ENCODE results near the gene SYNGR3.
"Not testable (repeated sequence)": the region's sequence is repeated elsewhere in the genome, so short reads cannot be mapped to it uniquely, and the experiment has no call there.

SYNGR3 gene

DNA sequence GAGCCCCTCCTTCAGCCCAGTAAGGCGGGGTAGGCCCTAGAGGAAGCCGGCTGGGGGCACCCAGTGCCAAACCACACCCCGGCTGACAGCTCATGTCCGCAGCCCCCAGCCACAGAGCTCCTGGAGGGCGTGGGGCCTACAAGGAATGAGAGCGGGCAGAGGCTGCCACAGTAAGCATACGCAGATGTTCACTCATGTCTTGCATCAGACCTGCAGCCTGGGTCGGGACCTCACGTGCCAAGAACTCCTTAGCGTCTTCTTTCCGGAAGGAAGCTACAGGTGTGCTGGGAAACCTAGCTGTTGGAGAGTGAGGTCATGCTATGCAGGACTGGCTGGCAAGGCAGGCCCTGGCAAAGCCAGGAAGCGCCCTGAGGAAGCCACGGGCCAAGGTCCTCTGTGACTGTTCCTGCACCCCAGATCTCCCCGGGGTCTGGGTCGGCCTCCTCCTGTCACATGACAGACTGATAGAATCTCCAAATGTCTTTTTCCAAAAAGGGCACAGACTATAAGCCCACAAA, 18.3 kb downstream of the SYNGR3 start:
- DNase-seq (ENCODE audit: low spot score), result peak; percentile 12

DNA sequence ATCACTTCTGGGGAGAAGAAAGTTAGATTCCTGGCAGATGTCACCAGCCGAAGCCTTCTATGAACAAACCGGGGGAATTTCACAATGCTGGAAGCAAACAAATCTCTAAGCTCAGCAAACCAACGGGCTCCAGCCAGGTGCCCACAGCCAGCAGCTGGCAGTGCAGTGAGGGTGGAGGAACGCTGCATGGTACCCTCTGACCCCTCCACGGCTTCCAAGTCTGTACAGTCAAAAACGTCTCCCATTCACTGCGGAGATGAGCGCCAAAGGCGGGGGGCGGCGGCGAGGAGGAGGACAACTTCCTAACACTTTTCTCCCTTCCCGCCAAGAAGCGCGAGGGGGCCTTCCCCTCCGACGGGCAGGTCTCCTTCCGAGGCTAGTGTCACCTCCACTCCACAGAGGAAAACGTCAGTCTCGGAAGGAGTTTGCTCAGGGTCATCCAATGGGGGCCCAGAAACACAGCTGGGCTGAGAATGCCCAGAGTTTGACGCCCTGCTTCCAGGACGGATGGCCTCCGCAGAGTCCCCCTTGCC, 18.9 kb downstream of the SYNGR3 start:
- FAIRE-seq, result no peak
- no peak for DNase-seq (ENCODE audit: low spot score)

More for the DNA sequence above, 18.3 kb downstream of the SYNGR3 start:
- FAIRE-seq, result no peak

DNA sequence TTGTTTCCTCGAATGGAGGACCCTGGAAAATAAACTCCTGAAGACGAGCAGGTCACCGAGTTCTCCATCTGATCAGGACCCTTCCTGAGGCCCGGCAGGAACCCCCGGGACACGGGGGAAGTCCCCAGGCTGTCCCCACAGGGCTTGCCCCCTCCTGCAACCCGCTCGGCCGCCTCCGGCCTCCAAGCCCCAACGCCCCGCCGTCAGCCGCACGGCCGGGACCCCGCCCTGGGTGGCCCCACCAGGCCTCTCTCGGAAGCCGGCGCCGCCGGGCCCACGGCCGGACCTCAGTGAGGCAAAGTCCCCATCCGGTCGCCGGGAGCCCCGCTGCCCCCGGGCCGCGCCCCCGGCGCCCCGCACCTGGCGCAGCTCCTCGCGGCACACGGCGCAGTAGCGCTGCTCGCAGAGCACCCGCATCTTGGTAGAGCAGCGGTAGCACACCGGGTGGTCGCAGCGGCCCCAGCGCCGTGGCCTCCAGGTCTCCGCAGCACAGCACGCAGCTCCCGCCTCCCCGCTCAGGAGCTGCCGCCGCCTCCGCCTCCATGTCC, 19.5 kb downstream of the SYNGR3 start:
- DNase-seq (ENCODE audit: low spot score), result no peak
- no peak for FAIRE-seq

DNA sequence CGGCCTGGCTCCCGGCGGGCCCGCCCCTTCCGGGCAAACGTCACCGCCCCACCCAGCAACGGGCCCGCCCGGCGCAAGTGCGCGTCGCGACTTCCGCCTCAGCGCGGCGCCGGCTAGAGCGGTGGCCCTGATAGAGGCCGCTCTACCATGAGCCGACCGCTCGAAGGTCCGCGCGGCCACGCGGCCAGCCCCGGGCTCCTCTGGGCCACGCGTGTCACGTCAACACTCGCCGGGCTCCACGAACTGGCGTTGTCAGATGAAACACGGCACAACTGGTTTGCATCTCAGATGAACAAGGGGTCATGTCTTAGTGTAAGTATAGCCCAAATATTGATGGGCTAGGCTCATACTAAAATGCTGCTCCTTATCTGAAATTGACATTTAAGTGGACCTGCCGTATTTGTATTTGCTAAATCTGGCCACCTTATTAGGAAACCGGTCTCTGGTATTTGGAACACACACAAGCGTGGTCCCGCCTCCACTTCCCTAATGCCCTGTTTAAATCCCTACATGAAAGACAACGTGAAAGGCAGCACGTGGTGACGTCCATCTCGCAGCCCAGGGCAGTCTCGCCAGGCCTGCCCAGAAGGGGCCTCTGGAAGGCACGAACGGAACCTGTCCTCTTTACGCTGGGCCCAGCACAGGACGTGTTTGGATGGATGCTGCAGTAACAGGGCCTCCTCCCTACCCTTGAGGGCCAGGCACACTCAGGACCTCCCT, 20.2 kb downstream of the SYNGR3 start, which contains the start of gene ZNF598:
Gene ZNF598 (minus strand): TSS at position 31 of the 720 bp plus-strand sequence.
- DNase-seq (ENCODE audit: low spot score), result peak; percentile 65
- no peak for FAIRE-seq

DNA sequence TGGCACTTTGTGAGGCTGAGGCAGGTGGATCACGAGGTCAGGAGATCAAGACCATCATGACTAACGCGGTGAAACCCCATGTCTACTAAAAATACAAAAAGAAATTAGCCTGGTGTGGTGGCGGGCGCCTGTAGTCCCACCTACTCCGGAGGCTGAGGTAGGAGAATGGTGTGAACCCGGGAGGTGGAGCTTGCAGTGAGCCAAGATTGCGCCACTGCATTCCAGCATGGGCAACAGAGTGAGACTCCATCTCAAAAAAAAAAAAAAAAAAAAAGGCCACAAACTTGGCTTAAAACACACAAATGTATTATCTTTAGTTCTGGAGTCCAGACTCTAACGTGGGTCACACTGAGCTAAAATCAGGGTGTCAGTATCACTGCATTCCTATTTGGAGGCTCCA, 22.0 kb downstream of the SYNGR3 start:
- FAIRE-seq, result not testable (repeated sequence)

DNA sequence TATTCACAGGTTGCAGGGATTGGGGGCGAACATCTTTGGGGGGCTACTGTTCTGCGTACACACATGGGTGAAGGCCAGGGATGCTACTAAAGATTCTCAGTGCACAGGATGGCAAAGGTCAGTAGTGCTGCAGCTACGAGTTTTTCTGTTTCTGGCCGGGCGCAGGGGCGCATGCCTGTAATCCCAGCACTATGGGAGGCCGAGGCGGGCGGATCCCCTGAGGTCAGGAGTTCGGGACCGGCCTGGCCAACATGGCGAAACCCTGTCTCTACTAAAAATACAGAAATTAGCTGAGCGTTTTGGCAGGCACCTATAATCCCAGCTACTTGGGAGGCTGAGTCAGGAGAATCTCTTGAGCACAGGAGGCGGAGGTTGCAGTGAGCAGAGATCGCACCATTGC, 23.8 kb downstream of the SYNGR3 start:
- no peak for DNase-seq (ENCODE audit: low spot score)
- no peak for FAIRE-seq

More for the DNA sequence above, 22.0 kb downstream of the SYNGR3 start:
- not testable (repeated sequence) for DNase-seq (ENCODE audit: low spot score)

DNA sequence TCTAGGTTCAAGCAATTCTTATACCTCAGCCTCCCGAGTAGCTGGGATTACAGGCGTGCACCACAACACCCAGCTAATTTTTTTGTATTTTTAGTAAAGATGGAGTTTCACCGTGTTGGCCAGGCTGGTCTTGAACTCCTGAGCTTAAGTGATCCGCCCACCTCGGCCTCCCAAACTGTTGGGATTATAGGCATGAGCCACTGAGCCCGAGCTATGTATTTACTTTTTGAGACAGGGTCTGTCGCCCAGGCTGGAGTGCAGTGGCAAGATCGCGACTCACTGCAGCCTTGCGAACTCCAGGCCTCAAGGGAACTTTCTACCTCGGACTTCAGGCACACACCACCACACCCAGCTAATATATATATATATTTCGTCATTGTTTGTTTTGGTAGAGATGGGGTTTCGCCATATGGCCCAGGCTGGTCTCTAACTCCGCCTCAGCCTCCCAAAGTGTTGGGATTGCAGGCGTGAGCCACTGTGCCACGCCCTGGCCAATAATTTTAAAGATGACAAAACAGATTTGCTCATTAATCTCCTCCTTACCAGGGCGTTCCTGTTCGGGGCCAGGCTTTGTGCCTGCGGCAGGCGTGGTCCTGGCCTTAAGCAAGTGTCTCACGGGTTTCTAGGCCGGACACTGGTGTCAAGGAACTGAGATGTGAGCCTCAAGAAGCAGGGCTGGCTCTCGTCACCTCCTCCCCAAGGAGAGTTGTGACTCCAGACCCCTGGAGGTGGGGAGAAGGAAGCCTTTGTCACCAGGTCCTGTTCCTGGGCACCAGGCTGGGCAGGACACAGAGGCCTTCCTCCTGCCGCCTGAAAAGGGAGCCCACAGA, 25.6 kb downstream of the SYNGR3 start:
- no peak for FAIRE-seq
- DNase-seq (ENCODE audit: low spot score), result no peak

DNA sequence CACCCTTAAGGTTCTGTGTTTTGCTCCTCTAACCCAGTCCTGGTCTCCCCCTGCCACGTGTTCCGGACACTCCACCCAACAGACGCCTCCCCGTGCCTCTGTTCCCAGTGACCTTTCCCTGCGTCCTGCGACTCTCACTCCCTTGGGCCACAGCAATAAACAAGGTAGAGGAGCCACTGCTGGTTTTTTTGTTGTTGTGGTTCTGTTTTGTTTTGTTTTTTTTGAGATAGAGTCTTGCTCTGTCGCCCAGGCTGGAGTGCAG, 26.1 kb downstream of the SYNGR3 start:
- FAIRE-seq (no peak), DNase-seq (ENCODE audit: low spot score) (no peak)

DNA sequence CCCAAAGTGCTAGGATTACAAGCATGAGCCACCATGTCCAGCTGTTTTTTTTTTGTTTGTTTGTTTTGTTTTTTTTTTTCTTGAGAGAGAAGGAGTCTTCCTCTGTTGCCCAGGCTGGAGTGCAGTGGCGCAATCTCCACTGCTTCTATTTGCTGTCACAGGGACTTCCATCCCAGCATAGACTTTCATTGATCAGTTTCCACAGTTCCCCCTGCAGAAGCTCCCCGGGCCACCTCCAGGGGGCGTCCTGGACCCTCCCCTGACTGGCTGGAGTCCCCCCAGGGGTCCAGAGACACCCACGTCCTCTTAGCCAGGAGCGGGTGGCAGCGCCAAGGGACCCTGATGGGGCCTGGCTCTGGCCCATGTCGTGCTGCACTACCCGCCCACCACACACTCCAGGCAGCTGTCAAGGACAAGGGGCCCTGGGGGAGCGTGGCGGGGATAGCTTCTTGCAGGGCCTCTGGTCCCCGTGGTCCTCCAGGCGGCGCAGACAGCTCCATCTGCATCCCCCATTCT, 26.7 kb downstream of the SYNGR3 start:
- FAIRE-seq, result no peak
- DNase-seq (ENCODE audit: low spot score), result no peak

DNA sequence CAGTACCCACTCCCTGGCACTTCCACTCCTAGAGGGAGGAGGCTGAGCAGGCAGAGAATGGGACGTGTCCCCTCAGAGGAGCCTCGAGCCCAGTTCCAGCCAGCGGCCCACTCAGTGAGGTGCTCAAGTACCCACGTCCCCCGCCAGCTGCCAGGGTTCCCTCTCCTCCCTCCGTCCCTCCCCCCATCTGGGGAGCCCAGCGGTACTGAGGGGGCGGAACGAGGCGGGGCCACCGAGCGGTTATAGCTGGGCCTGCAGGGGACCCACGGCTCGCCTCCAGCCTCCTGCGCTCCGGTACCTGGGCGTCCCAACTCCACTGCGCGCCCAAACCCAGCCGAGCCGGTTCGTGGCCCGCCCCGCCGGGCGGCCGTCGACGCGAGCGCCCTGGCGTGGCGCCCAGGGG, 29.7 kb downstream of the SYNGR3 start, which contains the start of gene NPW:
Gene NPW (plus strand): TSS at position 268 of the 403 bp plus-strand sequence.
- FAIRE-seq, result no peak

DNA sequence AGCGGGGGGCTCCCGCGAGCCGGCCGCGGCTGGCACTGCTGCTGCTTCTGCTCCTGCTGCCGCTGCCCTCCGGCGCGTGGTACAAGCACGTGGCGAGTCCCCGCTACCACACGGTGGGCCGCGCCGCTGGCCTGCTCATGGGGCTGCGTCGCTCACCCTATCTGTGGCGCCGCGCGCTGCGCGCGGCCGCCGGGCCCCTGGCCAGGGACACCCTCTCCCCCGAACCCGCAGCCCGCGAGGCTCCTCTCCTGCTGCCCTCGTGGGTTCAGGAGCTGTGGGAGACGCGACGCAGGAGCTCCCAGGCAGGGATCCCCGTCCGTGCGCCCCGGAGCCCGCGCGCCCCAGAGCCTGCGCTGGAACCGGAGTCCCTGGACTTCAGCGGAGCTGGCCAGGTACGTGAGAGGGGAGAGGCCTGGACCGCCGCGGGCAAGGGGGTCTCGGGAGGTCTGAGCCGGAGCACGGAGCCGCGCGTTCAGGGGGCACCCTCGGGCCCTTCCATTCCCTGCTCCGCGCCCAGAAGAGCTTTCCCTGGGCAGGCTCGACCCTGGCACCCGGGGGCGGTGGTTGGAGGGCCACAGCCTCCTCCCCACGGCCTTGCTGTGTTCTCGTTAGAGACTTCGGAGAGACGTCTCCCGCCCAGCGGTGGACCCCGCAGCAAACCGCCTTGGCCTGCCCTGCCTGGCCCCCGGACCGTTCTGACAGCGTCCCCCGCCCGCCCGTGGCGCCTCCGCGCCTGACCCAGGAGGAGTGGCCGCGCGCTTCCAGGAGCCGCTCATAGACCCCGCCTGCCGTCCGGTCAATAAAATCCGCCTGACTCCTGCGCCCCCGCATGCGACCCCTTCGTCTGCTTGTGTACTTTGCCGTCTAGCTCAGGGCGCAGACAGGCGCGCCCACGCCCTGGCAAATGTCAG, 30.4 kb downstream of the SYNGR3 start:
- FAIRE-seq (no peak), DNase-seq (ENCODE audit: low spot score) (no peak)

More for the DNA sequence above, 29.7 kb downstream of the SYNGR3 start, which contains the start of gene NPW:
- no peak for DNase-seq (ENCODE audit: low spot score)

DNA sequence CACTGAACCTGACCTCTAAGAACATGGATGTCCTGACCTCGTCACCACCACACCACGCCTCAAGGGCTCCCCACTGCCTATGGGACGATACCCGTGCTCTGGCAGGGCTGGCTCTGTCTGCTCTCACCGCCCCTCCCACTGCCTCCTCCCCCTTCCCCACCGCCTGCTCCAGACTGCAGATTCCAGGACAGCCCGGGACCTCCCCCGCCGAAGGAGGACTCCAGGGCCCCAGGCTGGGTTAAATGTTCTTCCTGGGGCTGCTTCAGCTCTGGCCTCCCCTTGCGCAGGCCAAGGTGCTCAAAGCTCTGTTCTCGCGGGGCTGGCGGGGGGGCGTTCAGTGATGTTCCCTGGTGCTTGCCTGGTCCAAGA, 32.9 kb downstream of the SYNGR3 start:
- FAIRE-seq (no peak), DNase-seq (ENCODE audit: low spot score) (no peak)

DNA sequence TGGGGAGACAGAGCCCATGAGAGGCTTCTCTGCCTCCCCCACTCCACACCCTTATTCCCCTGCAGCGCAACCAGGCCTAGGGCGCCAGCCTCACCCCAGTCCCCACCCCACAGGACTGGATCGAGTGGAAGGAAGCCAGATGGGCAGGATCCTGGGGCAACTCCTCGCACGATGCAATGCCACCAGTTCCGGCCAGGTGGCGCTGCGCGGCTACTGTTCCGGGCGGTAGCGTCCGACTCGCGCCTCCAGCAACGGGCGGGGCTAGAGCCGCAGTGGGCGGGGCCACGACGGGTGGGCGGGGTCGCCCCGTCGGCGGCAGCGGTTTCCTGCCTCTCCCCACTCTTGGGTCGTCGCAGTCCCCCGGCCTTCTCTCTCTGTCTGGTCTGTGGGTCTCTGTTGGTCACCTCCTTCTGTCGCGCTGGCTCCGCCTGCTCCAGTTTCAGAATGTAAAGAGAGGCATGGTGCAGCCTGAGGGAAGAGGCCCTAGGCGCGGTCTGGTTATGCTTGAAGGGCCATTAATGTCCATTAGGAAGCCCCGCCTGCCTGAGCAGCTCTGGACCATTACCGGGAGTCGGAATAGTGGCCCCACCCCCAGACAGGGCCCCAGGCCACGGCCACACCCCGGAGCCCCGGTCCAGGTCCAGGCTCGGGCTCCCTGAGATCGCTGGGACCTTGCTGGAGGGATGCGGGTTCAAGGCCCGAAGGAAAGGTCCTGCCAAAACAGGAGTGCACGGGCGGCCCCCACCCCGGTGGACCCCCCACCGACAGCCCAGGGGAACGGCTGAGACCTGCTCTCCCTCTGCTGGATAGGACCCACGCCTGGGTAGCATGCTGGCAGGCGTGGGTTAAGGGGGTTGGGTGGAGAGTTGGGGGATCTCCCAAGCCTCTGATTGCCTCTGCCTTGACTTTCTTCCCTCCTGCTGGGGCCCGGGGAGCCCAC, 33.6 kb downstream of the SYNGR3 start:
- DNase-seq (ENCODE audit: low spot score) (peak; percentile 71), FAIRE-seq (no peak)

DNA sequence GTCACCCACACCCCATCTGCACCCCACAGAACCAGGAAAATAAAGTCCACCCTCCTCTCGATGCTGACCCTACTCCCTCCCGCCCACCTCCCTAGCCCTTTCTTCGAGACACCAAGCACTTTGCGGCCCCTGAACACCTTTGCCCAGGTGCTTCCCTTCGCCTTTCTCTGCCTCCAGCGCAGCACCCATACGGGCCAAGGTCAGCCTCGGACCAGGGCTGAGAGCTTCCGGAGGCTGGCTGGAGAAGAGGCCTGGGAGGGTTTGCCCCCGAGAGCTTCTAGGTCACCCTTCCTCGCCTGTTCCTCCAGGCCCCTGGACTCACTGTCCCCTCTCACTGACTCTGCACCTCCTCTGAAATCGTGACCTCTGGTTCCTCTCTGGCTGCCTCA, 34.3 kb downstream of the SYNGR3 start:
- no peak for FAIRE-seq
- DNase-seq (ENCODE audit: low spot score), result no peak

DNA sequence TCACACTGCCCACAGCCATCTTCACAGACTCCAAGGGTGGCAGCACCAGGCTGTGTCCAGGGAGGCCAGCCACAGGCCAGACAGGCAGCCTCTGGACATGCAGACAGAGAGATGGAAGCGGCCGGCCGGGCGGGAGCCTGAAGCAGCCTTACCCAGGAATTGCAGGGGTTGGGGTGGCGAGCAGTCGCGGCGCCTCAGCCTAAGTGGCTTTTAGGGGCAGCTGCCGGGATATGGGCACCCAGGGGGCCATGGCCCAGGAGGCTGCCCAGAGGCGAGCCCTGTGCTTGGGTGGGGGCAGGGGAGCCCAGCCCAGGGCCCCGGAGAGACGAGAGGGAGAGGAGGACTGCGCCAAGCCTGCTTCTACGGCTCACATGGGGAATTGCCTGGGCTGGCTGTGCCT, 35.5 kb downstream of the SYNGR3 start:
- no peak for DNase-seq (ENCODE audit: low spot score)
- FAIRE-seq, result no peak

DNA sequence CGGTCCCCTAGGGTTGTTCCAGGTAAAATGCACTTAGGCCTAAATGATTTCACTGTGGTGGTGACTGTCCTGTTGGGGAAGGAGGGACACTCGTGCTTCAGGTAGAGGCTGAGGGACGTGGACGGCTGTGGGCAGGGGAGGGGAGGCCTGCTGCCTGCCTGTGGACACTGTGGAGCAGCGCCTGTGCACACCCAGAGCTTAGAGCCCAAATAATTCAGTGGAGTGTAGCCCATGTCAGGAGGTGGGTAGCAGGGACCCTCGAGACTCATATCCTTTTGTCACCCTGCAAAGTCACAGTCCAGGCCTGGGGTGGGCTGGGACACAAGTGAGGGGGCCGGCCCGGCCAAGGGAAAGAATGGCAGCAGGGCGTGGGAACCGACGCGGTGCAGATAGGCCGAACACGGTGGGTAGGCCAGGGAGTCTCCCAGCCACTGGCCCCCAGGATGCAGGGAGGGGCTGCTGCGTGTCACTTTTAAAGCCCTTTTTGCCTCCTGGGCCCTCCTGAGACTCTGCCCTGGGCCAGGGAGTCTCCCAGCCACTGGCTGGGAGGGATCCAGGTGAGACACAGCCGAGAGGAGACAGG, 36.2 kb downstream of the SYNGR3 start:
- DNase-seq (ENCODE audit: low spot score) (no peak), FAIRE-seq (no peak)

DNA sequence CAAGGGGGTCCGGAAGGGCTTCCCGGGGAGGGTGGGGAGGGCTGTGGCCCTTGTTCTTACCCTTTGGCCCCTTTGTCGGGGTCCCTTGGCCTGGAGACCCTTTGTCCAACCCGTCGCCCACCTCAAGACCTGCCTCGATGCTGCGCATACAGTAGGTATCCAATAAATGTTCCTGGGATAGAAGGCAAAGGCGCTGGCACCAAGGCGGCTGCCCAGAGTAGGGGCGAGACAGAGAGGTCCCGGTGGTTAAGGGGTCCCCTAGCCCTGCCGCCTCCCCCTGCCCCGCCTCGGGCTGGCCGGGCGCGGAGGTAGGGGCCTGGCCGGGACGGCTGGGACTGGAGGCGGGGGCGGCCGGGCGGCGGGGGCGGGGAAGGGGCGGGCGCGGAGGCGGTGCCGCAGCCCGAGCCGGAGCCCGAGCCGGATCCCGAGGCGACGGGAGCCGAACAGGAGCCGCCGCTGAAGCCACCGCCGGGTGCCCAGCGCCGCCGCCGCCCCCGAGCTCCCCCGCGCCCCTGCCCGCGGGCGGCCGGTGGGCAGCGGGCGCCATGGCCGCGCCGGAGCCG, 36.8 kb downstream of the SYNGR3 start, which contains the start of gene NHERF2:
Gene NHERF2 (plus strand): TSS at position 442 of the 563 bp plus-strand sequence. CDS start 104 bp downstream, at position 546.
- FAIRE-seq (no peak), DNase-seq (ENCODE audit: low spot score) (no peak)

Measured in RCC 7860 (cell line).